ENCODE measurements around the gene TGM5.
"Not testable (repeated sequence)": the region's sequence is repeated elsewhere in the genome, so short reads cannot be mapped to it uniquely, and the experiment has no call there.

The TGM5 gene

DNA sequence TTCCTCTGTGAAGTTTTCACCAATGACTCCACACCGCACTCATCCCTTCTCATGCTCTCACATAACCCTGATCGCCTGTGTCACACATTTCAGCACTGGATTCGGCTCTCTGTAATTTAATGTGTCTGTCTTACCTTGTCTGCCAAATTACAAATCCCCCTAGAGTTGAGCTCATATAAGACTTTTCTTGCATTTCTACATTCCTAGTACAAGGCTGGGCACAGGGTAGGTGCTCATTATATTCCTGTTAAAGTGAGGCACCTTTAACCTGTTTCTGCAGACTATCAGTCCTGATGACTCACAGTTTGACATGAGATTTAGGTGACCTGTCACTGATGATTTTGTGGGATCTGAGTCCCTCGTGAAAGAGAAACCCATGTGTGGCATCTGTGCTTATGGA, 22.6 kb downstream of the TGM5 start:
- DNase-seq (ENCODE audit: low read depth): no peak

DNA sequence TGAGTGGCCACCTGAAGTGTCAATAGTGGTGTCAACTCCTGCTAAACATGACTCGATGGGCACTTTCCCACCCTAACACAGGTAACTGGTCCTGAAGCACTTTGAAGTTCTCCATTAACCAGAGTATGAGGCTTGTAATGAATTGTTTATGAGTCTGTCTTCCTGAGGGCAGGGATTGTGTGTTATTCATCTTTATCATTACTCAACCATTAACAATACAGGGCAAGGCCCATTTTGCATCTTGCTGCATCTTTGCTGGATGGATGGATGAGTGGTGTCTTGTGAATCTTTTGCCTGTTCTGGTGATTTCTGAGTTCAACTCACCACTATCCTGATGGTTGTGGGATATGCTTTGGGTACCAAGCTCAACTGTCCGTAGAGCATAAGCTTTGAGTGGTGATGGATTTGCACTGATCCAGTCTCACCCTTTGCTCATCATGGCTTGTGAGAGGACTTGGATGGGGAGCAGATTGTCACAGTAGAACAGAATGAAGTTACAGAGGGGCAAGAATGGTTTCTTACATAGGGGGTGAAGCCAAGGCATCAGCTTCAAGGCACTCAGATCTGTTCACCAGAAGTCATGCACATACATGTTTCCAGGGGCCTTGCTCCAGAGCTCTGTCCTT, 23.6 kb downstream of the TGM5 start:
- no peak for DNase-seq (ENCODE audit: low read depth)

DNA sequence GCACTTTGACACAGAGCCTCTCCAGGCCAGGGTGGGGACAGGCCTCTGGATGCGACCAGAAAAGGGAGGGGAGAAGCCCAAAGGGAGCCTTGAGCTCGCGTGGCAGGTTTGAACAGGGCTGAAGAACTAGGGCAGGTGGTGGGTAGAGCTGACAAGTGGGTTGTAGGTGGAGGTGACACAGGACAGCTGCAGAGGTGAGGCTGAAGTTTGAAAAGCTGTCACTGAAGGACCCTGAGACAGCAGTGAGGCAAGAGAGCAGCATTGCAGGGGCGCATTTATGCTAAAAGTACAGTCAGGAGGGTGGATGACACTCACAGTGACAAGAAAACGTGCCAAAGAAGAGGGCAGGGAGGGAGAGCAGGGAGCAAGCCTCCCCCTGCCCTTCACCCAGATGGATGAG, 24.1 kb downstream of the TGM5 start:
- no peak for DNase-seq (ENCODE audit: low read depth)

DNA sequence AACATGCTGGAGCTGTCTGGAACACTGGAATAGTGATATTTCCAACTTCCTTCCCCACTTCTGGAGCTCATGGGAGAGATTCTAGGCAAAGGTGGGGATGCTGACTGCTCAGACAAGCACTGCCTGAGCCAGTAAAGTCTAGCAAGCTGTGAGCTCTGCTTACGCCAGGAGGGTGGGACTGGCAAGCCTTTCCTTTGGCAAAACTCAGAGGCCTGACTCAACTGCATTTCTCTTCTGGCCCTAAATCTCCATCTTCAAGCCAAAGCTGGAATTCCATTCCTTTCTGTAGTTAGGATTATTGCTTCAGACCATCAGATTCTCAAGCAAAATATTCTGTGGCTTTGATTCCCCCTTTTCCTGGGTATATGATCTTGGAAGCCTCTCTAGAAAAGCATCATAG, 25.6 kb downstream of the TGM5 start:
- DNase-seq (ENCODE audit: low read depth): no peak

DNA sequence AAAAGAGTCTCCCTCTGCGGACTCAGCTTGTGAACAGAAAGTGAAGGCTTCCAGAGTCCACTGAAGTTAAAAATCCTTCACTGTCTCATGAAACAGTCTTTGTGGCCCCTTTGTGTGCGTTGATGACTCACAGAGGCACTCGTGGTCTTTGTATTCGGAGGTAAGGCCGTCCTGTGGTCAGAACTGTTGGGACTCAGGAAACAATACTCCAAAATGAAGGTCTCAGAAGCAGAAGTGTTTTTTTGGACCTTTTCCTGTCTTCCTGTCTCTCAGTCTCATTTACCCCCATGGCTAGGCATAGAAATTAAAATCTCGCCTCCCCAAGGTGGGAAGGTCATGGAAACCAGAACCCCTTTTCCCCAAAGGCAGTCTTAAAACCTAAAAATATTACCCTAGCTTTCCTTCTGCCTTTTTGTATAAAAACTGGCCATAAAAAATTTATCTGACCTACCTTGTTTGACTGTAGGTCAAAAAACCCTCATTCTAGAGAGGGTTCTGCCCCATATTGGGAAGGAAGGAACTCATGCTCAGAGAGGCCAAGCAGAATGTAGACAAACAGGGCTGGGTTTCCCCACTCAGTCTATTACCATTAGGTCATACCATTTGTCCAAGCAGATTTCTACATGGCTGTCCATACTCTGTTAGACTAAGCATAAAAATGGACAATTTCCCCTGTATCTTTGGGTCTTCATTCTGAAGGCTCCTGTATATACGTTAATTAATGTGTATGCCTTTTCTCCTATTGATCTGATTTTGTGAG, 26.8 kb downstream of the TGM5 start:
- DNase-seq (ENCODE audit: low read depth): no peak

DNA sequence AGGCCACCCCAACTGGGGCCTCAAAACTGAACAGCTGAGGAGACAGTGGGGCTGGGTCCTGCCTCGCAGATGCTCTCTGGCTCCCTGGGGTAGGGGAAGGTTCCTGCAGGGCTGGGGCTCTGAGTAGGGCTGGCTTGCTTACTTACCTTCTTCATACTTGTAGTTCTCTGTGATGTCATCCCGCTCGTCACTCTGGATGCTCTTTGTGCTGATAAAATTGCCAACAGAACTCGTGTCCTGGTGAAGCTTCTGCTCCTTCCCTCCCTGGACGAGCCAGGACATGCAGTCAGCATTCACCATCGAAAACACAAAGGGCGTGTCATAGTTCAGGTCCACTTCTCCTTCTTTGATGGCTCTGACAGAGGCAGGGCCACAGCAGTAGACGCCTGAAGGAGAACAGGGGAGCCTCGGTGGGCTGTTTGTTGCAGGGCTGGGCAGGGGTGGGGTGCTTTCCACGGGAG, 28.0 kb downstream of the TGM5 start:
- no peak for DNase-seq (ENCODE audit: low read depth)

DNA sequence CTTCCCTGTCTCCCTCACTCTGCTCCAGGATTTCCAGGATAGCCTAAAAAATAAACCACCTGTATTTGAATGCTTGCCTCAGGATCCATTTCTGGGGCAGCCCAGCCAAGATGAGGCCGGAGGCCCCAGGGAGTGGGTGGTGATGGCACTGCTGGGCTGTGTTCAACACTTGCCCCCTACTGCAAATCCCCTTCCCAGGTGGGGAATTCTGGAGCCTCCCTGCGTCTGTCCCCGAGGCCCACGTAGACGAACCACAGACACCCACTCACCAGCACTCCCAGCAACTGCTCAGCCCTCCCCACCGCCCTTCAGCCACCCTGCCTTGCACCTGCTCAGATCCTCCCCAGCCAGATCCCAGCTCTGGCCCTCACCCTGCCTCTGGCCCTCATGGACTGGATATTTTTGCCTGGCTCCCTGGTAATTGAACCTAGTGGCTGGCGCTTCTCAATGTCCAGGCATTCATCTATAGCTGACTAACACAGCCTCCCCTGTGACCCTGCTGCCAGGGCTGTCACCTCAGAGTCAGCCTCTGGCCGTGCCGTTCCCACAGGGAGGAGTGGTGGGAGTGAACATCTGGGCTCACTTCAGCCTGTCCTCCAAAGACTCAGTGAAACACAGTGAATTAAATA, 28.8 kb downstream of the TGM5 start:
- DNase-seq (ENCODE audit: low read depth): no peak

DNA sequence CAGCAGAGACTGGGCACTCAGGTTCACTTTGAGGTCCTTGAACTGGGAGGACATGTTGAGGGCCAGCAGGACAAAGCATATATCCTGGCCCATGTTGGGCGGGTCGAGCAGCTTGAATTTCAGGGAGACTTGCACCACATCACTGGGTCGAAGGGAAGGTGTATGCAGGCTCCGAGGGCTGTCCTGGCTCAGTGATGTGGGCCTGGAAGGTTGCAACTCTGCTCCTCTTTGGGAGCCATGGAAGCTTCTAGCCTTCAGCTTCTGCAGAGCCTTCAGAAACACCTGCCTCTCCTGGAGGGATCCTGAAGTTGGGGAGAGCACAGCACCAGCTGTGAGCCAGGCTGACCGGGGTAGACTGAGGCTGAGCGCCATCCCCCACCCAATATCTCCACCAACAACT, 31.2 kb downstream of the TGM5 start:
- DNase-seq (ENCODE audit: low read depth): no peak

DNA sequence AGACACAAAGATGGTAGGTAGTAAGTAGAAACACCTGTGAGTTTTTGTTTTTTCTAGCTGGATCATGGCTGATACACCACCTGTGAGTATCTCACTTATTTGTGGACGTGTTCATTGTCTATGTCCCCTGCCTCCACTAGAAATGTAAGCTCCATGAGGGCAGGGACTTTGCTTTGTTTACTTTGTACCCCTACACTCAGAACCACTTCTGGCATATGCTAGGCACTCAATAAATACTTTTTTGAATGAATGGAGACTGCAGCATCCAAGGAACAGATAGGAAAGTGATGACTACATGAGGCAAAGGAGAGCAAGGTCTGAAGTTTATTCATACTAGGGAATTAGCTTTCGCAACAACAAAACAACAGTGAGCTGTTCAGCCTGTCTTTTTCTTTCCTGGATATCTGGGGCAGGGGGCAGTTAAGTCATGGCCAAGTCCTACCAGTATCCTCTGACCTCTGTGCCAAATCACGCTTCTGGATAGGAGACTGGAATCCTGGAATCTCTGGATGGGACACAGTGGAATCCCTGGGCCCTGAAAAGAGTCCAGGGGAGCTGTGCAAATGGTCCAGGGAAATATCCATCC, 34.3 kb downstream of the TGM5 start:
- no peak for DNase-seq (ENCODE audit: low read depth)

DNA sequence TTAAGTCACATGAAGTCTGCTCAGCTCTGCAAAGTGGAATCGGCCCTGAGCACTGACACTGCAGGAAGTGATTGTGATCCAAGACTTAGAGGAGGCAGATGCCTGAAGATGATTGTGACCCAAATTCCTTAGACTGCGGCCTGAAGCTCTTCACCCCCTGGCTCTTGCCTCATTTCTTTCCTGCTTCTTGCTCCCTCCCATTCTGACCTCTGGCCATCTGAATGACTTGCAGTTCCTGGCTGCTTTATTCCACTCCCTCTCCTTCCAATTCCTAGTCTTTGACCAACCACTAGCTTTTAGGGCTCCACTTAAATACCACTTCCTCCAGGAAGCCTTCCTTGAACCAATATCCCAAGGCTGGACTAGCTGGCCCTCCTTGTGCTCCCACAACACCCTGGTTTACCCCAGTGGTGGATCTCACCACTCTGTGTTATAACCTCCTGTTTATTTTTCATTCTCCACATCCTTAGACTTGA, 36.0 kb downstream of the TGM5 start:
- no peak for DNase-seq (ENCODE audit: low read depth)

DNA sequence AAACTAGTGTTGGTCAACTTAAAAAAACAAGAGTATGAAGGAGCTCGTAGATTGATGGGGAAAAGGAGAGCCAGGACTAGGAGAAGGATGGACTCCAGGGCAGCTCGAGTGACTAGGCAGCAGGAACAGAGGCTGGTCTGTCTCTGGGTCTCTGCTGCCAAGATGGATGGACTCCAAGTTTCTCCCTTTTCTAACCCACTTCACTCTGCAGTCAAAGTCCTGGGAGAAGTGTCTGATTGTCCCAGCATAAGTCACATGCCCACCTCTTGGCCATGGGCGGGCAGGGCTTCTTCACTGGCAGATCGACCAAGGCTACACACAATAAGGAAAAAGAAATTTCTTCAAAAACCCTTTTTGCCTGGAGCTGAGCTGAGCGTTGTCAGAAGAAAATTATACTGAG, 36.8 kb downstream of the TGM5 start:
- no peak for DNase-seq (ENCODE audit: low read depth)

DNA sequence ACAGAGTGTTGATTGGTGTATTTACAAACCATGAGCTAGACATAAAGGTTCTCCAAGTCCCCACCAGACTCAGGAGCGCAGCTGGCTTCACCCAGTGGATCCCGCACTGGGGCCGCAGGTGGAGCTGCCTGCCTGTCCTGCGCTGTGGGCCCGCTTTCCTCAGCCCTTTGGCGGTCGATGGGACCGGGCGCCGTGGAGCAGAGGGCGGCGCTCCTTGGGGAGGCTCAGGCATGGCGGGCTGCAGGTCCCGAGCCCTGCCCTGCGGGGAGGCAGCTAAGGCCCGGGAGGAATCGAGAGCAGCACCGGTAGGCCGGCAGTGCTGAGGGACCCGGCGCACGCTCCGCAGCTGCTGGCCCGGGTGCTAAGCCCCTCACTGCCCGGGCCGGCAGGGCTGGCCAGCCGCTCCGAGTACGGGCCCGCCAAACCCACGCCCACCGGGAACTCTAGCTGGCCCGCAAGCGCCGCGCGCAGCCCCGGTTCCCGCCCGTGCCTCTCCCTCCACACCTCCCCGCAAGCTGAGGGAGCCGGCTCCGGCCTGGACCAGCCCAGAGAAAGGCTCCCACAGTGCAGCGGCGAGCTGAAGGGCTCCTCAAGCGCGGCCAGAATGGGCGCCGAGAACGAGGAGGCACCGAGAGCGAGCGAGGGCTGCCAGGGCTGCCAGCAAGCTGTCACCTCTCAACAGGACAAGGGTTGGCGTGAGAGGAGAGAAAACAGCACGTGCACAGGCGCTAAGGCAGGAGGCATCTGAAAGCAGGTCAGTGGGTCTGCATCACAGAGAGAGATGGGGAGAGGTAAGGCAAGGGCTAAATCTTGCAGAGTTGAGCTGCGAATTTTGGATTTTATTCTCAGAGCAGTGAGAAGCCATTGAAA, 40.1 kb downstream of the TGM5 start:
- DNase-seq (ENCODE audit: low read depth): no peak

DNA sequence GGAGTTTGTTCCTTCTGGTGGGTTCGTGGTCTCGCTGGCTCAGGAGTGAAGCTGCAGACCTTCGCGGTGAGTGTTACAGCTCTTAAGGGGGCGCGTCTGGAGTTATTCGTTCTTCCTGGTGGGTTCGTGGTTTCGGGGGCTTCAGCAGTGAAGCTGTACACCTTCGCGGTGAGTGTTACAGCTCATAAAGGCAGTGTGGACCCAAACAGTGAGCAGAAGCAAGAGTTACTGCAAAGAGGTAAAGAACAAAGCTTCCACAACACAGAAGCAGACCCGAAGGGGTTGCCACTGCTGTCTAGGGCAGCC, 40.8 kb downstream of the TGM5 start:
- DNase-seq (ENCODE audit: low read depth): not testable (repeated sequence)

DNA sequence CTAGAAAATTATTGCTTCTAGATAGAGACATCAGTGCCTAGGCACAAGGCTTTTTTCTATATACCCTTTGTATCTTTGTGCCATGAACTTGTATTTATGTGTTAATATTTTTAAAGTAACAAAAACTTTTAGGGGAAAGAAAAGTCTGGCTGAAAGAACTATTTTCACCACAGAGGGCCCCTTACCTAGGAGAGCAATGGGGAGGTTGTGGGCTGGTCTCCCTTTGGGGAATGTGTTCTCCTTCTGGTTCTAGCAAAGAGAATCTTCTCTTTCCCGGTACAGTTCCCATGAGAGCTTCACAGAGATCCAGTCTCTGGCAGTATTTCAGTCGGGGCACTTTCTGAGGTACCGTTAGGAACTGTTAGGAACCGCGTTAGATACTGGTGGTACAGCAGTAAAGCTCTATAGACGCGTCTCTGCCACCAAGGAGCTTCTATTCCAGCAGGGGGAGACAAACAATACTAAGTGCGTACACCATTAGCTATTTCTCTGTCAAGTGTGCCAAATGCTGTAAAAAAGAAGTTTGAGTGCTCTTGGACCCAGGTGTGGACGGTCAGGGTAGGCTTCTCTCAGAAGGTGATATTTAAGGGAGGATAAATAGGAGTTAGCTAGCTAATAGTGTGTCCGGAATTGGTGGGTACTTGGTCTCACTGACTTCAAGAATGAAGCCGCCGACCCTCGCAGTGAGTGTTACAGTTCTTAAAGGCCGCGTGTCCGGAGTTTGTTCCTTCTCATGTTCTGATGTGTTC, 41.4 kb downstream of the TGM5 start:
- DNase-seq (ENCODE audit: low read depth): no peak

DNA sequence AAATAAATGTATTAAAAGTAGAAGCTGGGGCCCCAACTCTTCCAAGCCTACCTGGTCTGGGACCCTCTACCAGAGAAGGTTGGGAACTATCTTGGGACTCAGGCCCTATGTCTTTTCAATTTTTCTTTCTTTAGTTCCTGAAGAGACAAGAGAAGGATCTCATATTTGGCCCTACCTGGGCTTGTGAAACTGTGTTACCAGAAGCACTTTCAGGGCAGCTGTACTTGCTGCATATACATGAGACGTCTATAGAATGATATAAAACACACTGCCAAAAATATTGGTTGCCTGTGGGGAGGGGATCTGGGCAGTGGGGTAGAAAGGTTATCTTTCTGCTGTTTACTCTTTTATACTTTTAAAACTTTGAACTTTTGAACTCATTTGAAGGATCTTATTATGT, 45.3 kb downstream of the TGM5 start:
- DNase-seq (ENCODE audit: low read depth): no peak

DNA sequence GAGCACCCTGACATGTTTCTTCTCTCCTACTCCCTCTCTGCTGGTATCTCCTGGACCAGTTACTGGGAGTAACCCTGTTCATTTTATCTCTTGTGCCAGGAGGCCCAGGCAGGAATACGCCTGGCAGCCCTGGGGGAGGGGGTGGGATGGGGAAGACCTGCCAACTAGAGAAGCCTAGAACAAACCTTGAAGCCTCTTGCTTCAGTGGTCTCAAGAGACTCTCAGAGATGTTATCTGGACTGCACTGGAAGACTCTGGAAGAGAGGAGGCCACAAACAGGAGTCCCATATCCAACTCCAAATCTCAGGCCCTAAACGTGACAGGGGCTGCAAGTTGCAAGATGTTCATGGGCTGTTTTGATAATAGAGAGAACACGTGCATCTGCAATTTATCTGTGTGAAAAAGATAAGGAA, 45.7 kb downstream of the TGM5 start, which contains the start of gene EPB42:
Gene EPB42 (minus strand): TSS at position 28 of the 413 bp plus-strand sequence. CDS start 193 bp downstream, outside the sequence.
- no peak for DNase-seq (ENCODE audit: low read depth)

DNA sequence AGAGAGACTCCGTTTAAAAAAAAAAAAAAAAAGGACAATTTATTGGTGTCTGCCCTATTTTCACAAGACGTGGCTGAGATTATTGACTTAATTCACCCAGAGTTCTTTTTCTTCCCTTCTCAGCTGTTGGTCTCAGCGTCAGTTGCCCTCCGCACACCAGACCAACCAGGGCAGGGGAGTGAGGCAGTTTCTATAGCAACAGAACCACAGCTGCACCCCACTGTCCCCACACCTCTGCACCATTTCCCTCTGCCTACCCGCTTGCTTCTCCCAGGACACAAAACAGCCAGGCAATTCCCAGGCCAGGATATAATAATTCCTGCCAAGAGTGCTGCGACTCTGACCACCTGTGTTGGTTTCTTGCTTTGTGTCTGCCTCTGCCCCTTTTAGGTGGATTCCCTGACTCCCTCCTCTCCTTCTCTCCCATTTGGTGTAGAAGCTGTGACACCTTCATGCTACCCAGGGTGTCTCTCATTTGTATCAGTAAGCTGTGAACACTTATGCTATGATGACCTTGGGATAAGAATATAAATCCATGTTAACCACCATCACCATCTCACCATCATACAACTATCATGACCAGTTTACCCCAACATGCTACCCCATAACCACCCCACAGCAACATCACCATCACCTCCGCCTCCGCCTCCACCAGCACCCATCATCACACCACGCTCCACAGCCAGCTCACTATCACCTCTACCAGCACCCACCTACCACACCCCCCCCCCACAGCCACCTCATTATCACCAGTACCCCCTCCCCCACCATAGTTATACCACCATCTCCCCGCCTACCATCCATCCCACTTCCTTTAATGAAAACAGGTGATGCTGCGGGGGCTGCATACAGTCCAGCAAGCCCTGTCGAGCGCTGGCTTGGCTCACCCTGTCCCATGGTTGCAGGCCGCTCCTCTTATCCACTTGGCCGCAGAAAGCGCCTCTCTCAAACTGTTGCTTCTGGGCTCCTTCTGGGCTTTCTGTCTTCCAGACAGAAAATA, 46.5 kb downstream of the TGM5 start:
- DNase-seq (ENCODE audit: low read depth): no peak

DNA sequence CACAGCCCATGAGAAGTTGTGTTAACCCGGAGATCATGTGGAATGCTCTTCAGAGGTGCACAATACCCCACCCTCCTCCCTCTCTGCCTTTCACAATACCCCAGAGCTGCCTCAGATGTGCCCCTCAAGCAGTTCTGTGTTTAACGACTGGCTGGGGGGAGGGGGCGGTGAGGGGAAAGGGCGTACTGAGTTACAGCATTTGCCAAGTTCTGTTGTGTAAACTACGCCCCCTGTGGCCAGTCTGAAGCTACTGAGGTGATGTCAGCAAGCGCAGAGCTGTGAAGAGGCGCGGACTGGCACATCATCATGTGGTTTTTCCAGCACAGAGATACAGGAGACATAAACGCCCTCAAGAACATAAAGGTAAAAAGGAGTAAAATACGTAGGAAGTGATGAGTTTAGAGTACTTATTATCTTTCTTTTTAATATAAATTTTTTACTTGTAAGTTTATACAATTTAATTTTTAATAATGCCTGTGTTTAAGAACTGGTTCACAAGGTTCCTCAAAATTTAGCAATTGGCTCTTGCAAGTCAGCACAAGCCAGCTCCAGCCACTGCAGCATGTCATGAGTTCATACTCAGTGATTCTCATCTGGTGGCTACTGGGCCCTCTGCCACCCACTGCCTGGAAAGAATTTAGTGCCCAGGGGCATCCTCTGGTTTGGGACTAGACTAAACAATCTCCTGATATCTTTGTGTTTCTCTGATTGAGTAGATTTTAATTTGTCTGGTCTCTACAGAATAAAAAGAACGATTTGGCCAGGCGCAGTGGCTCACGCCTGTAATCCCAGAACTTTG, 47.6 kb downstream of the TGM5 start:
- DNase-seq (ENCODE audit: low read depth): no peak

DNA sequence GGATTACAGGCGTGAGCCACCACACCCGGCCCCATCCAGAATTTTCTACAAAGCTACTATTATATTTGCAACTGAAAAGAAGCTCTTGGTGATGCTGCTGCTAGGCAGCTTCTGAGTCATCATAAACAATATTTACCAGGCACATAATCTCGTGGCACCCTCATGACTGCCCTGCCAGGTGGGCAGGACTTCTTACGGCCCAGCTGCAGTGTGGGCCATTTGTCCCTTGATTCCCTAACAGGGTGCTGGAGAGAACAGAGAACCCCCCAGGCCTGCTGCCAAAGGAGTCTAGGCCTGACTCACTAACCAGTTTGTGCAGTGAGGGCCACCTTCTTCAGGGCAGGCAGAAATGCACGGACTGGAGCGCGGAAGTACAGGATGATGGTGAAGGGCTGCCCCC, 50.8 kb downstream of the TGM5 start:
- no peak for DNase-seq (ENCODE audit: low read depth)
